ENCODE measurements around the gene RPS6KA2. TPM values are rescaled to one million over a fixed set of nuclear protein-coding genes. Genes with fewer than 3 reads are reported as not detected.
A peak's percentile ranks its signal among the peaks of the same experiment; 100 is the strongest.

The RPS6KA2 gene
- total RNA-seq, 1 donor from 2014 or later: 124 TPM

- Mint-ChIP-seq H3K4me1 (ENCODE audit: low read depth) (peaks cover 59% of the 10 kb centered on the region), H3K27ac (ENCODE audit: unreplicated experiment) (peak overlapping the region; percentile 91), H3K4me3 (ENCODE audit: unreplicated experiment) (no peak overlapping the region), H3K36me3 (ENCODE audit: low read depth) (peaks cover 18% of the 10 kb centered on the region), H3K27me3 (ENCODE audit: low read depth) (no peaks in the 10 kb centered on the region), H3K9me3 (ENCODE audit: low read depth) (no peaks in the 10 kb centered on the region)
- TF ChIP-seq CTCF (IDR thresholded peaks at IDR 0.05): no peak
- no peak for DNase-seq (ENCODE audit: low spot score)
Observed at GRCh38 chr6:166566026-166567011, 60.7 kb downstream of the RPS6KA2 start.

- H3K4me1 Mint-ChIP-seq (ENCODE audit: low read depth): peaks cover 54% of the 10 kb centered on the region
- no peak for TF ChIP-seq CTCF (IDR thresholded peaks at IDR 0.05)
- H3K36me3 Mint-ChIP-seq (ENCODE audit: low read depth): peaks cover 20% of the 10 kb centered on the region
- no peak for DNase-seq (ENCODE audit: low spot score)
- H3K9me3 Mint-ChIP-seq (ENCODE audit: low read depth): peaks cover under 1% of the 10 kb centered on the region
- H3K27me3 Mint-ChIP-seq (ENCODE audit: low read depth): no peaks in the 10 kb centered on the region
- H3K27ac Mint-ChIP-seq (ENCODE audit: unreplicated experiment): peak overlapping the region; percentile 78
- no peak overlapping the region for H3K4me3 Mint-ChIP-seq (ENCODE audit: unreplicated experiment)
Observed at GRCh38 chr6:166565084-166565967, 61.7 kb downstream of the RPS6KA2 start.

DNA sequence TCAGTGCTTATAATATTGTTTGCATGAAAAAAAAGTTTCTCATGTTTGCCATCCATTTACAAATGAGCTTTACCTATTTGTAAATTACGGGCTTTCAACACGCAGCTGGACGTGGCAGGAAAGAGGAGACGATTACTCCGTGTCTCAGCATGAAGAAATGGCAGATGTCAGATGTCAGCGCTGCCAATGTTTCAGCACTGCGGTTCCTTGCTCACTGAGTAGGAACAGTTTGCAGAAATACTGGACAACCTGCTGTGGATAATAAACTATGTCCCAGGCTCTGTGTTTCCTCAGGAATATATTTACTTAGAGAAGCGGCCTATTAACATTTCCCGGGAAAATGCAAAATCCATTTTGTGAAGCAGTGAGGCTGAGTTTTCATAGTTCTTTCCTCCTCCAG is 63.2 kb downstream of the RPS6KA2 start:
- Mint-ChIP-seq H3K27me3 (ENCODE audit: low read depth) (no peaks in the 10 kb centered on the region), H3K4me1 (ENCODE audit: low read depth) (peaks cover 57% of the 10 kb centered on the region), H3K36me3 (ENCODE audit: low read depth) (peaks cover 25% of the 10 kb centered on the region), H3K27ac (ENCODE audit: unreplicated experiment) (no peak overlapping the region), H3K9me3 (ENCODE audit: low read depth) (peaks cover 15% of the 10 kb centered on the region), H3K4me3 (ENCODE audit: unreplicated experiment) (no peak overlapping the region)
- no peak for TF ChIP-seq CTCF (IDR thresholded peaks at IDR 0.05)
- no peak for DNase-seq (ENCODE audit: low spot score)

DNA sequence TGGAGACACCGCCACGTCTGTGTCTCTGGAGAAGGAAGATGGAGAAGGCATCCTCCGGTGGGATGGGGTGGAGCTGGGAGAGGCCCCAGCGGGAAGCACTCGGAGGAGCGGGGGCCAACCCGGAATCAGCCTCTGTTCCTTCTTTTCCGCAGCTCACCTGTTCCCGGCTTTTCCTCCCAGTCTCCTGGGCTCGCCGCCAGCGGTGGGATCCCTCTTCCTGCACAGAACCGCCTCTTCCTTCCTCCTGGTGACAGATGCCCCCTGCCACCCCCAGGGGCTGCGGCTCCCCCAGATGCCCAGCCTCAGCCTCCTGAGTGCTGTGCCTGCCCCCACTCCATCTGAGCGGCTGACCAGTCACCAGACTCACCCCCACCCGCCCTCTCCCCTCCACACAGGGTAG is 63.9 kb downstream of the RPS6KA2 start:
- peaks cover 27% of the 10 kb centered on the region for H3K36me3 Mint-ChIP-seq (ENCODE audit: low read depth)
- H3K4me3 Mint-ChIP-seq (ENCODE audit: unreplicated experiment): no peak overlapping the region
- no peaks in the 10 kb centered on the region for H3K27me3 Mint-ChIP-seq (ENCODE audit: low read depth)
- H3K27ac Mint-ChIP-seq (ENCODE audit: unreplicated experiment): no peak overlapping the region
- H3K4me1 Mint-ChIP-seq (ENCODE audit: low read depth): peaks cover 60% of the 10 kb centered on the region
- DNase-seq (ENCODE audit: low spot score): no peak
- H3K9me3 Mint-ChIP-seq (ENCODE audit: low read depth): peaks cover 15% of the 10 kb centered on the region
- no peak for TF ChIP-seq CTCF (IDR thresholded peaks at IDR 0.05)

DNA sequence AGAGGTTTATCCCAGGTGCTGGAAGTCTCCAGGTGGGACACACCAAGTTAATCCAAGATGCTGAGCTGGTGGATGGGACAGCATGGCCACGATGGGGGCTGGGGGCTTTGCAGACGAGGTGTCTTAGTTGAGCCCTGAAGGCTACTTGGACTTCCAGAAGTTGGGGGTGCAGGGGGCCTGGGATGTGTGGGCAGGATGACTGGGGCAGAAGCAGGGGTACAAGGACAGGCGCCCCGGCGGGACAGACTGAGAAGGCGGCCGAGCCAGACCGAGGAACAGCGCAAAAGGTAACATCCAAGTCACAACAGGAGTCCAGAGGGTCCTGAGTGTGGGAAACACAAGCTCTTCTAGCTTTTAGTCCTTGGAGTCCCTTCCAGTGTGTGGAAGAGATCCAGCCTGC is 64.3 kb downstream of the RPS6KA2 start:
- no peak overlapping the region for H3K27ac Mint-ChIP-seq (ENCODE audit: unreplicated experiment)
- H3K36me3 Mint-ChIP-seq (ENCODE audit: low read depth): peaks cover 27% of the 10 kb centered on the region
- no peak for DNase-seq (ENCODE audit: low spot score)
- H3K4me3 Mint-ChIP-seq (ENCODE audit: unreplicated experiment): no peak overlapping the region
- peaks cover 60% of the 10 kb centered on the region for H3K4me1 Mint-ChIP-seq (ENCODE audit: low read depth)
- H3K27me3 Mint-ChIP-seq (ENCODE audit: low read depth): no peaks in the 10 kb centered on the region
- TF ChIP-seq CTCF (IDR thresholded peaks at IDR 0.05): no peak
- H3K9me3 Mint-ChIP-seq (ENCODE audit: low read depth): peaks cover 15% of the 10 kb centered on the region
